ENCODE results near the gene DAPK1.
"Not testable (repeated sequence)": the region's sequence is repeated elsewhere in the genome, so short reads cannot be mapped to it uniquely, and the experiment has no call there.

Gene DAPK1

DNA sequence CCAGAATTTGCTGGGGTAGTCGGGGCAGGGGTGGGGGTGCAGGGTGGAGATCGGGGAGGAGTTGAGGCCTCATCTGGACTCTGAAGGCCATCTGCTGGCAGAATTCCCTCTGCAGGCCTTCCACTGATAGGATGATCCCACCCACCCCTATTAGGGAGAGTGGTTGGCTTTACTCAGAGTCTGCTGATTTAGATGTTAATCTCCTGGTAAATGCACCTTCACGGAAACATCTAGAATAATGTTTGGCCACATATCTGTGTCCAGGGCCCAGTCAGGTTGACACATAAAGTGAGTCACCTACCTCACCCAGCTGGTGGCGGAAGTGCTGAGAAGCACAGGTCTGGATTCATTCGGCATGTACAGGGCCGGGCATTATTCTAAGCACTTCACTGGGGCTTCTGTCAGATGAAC is 50.0 kb downstream of the DAPK1 start:
- no peak for DNase-seq

DNA sequence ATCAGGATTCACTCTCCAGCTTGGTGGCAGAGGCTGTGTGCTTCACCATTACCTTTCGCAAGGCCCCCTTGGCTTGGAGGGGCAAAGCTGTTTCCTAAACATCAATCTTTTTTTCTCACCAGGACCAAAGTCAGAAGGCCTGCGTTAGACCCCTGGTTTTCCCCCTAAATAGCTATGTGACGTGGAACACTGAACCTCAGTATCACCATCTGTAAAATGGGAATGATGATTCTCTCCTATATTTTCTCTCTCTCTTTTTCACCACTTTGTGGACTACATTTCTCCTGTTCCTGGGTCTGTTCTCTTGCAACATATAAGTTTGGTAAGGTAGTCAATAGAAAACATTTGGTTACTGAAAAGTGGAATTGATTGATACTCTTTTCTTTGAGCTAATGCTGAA is 50.5 kb downstream of the DAPK1 start:
- DNase-seq: no peak

DNA sequence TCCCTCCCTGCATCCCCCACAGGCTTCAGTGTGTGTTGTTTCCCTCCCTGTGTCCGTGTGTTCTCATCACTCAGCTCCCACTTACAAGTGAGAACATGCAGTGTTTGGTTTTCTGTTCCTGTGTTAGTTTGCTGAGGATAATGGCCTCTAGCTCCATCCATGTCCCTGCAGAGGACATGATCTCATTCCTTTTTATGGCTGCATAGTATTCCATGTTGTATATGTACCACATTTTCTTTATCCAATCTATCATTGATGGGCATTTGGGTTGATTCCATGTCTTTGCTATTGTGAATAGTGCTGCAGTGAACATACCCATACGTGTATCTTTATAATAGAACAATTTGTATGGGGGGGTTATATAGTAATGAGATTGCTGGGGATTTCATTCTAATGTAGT is 51.4 kb downstream of the DAPK1 start:
- DNase-seq: not testable (repeated sequence)

DNA sequence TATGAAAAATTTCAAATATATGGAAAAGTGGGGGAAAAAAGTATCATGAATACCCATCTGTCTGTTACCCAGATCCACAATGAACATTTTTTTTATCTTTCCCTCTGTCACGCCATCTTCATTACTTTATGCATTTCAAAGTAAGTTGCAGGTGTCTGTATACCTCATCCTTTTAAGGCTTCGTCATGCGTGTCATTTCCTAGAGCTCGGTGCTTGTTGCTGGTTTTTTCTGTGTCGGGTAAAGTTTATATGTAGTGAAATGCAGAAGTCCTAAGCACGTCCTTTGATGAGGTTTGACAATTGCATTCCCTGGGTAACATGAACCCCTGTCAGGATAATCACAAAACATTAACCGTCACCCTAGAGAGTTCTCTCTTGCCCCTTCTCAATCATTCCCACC is 52.1 kb downstream of the DAPK1 start:
- no peak for DNase-seq

DNA sequence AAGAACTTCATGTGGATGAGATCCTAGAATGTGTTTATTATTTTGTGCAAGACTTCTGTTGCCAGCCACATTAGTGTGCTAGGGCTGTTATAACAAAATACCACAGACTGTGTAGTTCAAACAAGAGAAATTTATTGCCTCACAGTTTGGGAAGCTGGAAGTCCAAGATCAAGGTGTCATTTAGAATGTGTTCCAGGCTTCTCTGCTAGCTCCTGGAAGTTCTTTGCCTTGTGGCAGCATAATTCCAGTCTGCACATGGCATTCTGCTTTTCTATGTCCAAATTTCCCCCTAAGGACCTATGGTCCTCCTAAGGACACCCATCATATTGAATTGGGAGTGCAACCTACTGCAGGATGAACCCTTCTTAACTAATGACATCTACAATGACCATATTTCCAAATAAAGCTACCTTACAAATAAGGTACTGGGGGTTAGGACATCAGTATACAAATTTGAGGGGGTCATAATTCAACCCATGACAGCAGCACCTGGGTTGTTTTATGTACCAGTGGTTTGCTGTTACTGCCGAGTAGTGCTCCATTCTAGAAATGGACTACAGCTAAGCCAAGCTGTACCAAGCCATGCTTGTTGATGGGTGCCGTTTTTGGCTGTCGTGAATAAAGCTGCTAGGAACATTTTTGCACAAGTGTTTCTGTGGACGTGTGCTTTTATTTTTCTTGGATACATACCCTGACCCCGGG is 52.7 kb downstream of the DAPK1 start:
- DNase-seq: no peak

DNA sequence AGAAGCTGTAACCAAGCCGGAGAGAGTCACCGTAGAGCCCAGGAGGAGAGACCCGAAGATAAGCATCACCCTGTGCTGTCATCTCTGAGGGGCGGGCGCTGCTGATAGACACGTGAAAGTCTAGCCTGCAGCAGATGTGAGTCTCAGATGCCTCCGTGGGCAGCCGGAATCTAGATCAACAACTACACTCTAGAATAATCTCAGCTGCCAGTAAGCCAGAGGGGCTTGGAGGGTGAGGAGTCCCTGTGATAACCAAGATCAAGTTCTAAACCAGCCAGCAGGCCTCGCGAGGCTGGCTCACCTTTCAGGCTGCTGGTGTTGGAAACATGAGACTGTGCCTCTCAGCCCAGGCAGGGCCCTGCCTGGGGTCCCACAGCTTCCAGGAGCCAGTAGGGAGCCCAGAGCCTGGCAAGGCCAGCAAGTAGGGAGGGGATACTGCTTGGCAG is 54.1 kb downstream of the DAPK1 start:
- DNase-seq: no peak

DNA sequence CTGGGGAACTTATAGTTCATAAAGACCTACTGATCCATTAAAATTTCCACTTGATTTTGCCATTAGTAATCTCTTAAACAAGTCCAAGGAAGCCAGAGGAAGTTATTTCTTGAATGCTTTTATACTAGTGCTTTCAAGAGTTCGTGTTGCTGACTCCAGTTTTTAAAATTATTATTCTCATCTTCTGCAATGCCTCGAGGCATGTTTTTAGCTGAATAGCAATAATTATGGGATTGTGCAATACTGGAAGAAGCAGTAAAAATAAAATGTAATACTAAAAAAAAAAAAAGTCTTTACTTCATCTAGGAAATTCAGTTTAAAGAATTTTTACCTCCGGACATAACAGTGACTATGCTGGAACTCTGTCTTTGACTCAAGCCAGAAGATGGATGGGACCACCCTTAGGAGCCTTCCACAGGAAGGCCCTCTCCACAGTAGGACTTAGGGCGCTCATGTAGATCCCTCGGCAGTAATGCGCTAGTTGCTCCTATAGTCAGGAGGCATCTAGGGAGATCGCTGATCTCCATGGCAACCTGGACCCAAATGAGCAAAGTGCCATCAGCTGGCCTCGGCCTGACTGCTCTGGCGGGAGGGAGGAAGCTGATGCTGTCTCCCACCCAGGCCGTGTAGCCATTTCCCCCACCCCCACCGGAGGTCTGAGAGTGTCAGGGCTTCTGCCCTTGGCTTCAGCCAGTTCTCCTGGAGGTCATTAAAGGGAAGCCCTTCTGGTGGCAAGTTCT is 56.7 kb downstream of the DAPK1 start:
- no peak for DNase-seq

DNA sequence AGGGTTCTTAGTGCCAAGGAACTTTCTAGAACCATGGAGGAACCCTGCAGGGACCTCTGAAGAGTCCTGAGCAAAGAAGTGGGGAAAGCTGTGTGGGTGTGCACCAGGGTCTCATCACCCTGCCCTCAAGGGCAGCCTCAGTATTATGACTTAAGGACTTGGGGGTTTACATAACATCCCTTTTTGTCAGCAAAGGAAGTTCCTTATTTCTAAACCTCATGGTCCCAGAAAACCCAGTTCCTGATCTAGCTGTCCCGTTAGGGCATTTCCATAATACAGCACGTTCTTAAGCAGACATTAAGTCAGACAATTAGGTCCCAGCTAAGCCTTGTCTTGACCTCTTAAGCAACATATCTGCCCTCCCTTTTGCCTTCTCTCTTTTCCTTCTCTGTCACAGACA is 57.3 kb downstream of the DAPK1 start:
- DNase-seq: no peak

DNA sequence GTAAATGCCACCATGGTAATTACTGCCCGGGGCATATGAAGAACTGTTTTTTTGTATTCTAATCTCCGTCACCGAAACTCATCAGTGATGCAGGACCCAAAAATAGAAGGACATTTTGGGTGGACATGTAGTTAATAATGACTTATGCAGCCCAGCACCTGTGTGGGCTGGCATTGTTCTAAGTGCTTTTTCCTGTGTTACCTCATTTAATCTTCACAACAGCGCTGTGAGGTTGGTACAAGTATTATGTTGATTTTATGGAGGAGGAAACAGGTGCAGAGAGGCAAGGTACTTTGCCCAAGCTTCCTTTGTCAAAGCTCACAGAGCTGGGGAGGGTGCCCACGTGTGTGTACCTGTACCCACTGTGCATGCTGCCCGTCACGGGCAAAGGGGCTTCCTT is 58.4 kb downstream of the DAPK1 start:
- DNase-seq: no peak

DNA sequence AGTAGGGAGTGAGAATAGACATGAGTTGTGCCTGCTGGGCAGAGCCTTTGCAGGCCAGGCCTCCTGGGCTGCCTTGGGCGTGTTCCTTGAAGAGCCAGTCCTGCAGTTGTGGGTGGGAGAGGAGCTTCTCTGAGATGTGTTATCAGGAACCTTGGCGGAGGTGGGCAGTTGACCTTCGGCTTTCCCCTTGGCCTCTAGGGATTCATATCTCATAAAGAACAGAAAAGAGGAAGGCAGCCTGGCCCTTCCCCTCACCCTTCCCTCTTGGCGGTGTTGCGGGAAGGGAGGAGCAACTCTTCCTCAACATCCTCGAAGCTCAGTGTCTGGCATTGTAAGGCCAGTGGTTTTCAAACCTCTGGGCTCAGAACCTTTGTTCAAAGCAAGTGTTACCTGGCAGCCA is 59.2 kb downstream of the DAPK1 start:
- DNase-seq: no peak

DNA sequence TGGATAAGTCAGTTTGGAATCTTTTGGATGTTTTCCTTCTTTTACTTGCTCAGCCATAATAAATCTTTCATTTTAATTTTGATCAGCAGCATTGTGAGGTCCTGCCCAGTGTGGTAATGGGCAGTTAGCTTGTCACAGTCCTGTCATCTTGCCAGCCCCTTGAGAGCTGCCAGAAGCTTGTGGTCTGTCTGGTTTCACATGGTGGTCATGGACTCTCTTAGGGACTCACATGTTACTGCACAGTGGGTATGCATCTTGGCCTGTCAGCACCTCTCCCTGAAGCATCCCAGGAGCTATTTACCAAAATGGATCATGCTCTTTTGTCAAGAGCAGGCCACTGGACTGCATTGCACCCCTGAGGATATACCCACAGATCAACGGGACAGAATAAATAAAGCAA is 60.3 kb downstream of the DAPK1 start:
- DNase-seq: no peak

DNA sequence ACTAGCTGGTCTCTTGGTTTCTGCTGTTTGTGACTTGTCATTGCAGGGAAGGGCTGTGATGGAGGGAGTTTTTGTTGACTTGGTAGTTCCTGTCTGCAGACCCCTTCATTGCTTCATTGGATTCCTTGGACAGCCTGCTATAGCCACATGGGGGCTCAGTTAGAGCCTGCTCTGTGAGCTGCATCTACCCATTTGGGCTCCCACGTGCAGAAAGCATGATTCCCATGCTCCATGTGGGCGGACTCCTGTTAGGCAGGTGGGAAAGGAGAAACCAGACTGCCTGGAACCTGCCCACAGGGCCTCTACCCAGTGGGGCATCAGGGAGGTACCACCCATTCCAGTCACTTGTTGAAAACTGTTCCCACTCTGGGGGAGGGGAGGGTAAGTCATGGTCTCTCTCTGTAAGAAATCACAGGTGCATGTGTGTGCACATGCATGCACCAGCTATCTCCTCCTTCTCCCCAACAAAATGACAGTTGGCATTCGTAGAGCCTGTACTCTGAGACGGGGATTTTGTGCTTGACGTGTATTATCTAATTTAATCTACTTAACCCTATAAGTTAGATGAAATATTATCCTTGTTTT is 61.0 kb downstream of the DAPK1 start:
- no peak for DNase-seq

DNA sequence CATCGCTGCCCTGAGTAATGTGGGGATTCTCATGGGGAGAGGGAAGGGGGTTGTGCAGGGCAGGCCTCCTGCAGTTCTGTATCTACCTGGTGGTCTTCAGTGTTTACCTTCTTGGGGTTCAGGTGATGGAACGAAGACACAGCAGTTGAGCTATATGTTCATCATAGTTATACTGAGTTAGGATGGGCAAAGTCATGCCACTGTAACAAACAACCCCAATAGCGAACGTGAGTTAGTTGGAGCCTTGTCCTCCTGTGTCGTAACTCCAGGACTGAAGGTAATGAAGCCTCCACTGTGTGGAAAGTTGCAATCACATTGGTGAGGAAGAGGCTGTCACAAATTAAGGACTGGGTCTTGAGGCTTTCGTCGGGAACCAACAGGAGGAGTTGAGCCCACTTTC is 64.4 kb downstream of the DAPK1 start:
- no peak for DNase-seq

DNA sequence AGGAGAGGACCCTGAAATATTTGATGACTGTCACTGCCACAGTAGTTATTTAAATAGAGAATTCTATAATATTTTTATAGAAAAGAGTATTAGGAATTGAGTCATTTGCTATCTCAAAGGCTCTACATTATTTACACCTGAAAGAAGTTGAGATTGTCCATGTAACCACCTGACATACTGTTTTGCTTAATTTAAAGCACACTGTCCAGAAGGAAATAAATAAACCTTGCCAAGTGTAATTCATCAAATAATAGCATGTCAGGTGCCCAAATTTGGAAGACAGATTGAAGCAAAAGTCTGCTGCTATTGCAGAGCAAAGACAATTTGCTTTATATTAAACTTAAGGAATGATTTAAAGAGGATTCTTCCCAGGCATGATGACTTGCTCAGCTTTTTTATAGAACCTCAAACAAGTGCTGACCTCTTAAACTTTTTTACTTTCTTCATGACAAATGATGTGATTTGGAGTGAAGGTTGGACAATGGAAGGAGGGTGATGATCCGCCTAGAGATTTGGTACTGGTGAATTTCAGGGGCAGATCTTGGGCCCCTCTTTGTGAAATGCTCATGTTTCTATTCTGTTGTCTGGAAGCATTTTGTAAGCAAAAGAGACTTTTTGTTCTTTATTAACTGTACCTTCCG is 65.0 kb downstream of the DAPK1 start:
- no peak for DNase-seq

DNA sequence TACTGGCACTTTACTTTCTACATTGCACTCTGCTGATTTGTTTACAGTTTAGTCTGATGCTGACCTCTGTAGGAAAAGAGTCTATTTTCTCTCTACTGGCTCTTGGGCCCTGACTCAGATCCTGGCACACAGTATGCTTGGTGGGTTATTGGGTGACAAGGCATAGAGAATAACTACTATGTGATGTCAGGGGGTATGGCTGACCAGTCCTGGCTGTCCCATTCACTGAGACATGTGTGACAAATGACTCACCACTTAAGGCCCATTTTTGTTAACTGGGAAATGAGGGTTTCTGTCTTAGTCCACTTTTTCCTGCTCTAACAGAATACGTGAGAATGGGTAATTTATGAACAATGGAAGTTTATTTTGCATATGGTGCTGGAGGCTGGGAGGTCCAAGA is 66.4 kb downstream of the DAPK1 start:
- DNase-seq: no peak

DNA sequence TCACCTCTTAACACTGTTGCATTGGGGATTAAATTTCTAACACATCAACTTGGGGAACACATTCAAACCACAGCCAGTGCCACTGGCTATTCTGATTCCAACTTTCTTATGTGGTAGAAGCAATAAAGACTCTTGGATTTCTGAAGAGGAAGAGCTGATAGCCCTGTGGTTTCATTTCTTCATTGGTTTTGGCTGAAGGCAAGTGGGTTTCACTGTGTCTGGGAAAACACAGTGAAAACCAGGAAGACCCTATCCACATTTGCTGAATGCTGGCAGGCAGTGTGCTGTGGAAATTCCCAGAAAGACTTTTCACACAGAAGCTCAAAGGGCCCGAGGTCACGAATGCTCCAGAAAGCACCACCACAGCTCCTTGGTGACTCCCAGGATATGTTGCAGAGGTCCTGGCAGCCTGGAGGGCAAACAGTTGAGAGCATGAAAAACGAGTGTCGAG is 67.1 kb downstream of the DAPK1 start:
- DNase-seq: no peak

DNA sequence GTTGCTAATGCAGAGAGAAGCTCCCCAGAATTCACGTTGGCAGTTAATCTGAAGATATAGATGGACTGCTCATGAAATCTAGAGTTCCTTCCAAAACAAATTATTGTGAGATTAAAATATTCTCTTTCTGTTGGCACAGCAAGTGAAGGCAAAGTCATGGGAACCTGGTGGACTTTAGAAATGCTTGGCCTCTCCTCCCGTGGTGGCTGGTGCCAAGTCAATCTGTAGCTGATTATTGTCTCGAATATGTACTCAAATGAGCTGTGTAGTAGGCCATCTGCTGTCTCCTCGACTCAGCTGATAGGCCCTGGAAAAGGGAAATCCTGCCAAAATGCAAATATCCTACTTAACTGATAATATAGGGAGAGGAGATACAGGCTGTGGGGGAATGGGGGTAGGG is 69.3 kb downstream of the DAPK1 start:
- no peak for DNase-seq

DNA sequence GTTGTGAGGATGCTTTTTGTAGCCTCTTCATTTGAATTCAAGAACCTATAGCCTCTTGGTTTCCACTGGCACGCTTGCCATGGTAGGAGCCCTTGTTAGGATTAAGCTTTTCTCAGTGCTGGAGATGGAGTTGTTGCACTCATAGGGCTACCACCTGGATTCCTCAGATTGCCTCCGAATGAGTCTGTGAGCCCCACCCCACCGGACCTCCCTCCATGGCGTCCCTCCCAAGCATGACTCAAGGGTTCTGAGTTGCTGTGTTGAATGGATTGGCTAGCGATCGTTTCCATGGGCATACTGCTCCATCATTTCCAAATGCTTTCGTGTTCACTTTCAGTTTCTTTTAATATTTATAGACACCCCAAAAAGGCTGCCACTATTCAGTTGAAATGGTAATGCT is 69.9 kb downstream of the DAPK1 start:
- DNase-seq: no peak

DNA sequence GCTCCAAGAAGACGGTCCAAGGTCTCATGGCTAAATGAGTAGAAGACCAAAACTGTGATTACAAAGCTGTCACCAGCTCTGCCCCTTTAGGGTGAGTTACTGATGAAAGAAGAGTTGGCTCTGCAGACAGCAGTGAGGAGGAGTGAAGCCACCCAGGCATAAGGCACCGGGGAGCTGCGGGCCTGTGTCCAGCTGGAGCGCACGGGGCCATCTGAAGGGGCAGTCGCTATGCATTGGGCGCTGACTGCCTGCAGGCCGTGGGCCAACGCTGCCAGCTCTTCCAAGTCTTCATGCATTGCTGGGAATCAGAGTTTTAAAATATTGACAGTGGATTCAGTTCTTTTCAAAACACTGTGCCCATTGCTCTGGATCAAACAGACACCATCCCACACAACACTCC is 70.3 kb downstream of the DAPK1 start:
- DNase-seq: no peak

DNA sequence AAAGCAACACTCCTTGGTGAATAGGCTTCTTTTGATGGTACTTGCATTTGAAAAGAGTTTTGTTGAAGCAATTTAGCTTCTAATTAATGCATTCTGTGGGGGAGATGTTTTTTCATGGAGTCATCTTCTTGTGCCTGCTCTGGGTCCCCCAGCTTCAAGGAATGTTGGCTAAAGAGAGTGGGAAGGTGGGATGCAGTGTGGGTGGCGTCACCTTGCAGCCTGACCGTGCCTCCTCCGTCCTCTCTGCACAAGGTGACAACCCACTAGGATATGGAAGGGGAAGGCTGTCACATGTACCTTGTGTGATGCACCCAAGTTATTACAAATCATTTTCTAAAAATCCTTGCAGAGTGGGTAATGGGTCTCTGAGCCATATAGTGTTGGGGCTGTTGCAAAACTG is 70.7 kb downstream of the DAPK1 start:
- DNase-seq: no peak

DNA sequence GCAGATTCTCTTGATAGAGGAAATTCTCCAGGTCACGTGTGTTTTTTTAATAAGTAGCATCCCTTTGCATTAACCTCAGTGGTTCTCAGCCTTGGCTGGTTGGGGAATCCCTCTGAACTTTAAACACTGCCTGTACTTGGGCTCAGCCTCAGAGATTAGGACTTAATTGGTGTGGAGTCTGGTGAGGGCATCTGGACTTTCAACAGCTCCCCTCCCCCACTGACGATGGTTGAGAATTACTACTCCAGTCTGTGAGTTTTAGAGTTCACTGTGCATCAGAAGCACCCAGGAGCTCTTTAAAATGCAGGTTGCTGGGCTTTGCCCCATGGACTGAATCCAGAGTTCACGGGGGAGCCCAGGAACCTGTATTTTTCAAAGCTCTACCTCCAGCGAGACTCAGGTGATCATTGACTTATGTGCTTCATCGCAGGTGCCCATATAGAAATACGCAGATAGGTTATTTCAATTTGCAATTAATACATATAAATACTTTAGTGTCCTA is 71.4 kb downstream of the DAPK1 start:
- no peak for DNase-seq

DNA sequence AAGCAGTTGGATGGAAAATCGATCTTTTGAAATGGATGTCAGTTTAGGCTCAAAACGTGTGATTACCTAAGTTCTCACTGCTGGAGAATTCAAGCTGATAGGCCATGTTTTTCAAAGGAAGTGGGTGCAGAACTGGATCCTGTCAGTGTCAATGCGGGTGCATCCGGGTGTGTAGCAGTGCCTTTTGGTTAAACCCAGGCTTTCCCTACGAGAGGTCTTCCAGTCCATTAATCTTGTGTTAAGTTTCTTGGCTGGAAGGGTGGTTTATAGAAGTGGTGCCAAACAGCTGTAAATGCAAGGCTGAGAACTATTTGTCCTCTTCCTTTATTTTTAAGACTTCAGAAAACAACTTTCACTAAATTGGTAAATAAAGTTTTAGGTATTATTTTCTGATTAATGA is 71.9 kb downstream of the DAPK1 start:
- DNase-seq: no peak

Measured in SW 1271 (cell line).